Stimulated activated naive CD8-positive, alpha-beta T cell treated with anti-CD3 and anti-CD28 coated beads, Interleukin-15, amount 100 ng/mL, for 72 hours (primary cell): ENCODE results near the gene UGT8.
A peak's percentile ranks its signal among the peaks of the same experiment; 100 is the strongest.
"Not testable (repeated sequence)": the region's sequence is repeated elsewhere in the genome, so short reads cannot be mapped to it uniquely, and the experiment has no call there.

Source experiments
- ATAC-seq: fragments of 150-1000 bp; cut with Tn5 transposase; 2 replicates; pipeline ENCODE4 v1.10.0; 2021; ENCODE audit warnings: mild to moderate bottlenecking, moderate library complexity
- DNase-seq, 2 donors: peaks; one replicate each; pipeline ENCODE4 v3.0.0; 2021 to 2022
- H3K27ac Mint-ChIP-seq, 2 donors: one replicate each; pipeline ENCODE4 v1.8.0; 2022; ENCODE audit warnings: mild to moderate bottlenecking in 2 of 2, mixed read lengths in 2 of 2, moderate library complexity in 2 of 2
- H3K27me3 Mint-ChIP-seq: one replicate; pipeline ENCODE4 v1.8.0; 2022; ENCODE audit warnings: mixed read lengths
- H3K4me1 Mint-ChIP-seq: one replicate; pipeline ENCODE4 v1.8.0; 2022; ENCODE audit warnings: mild to moderate bottlenecking, mixed read lengths
- H3K4me3 Mint-ChIP-seq, 2 donors: one replicate each; pipeline ENCODE4 v1.8.0; 2022; ENCODE audit warnings: mild to moderate bottlenecking in 2 of 2, mixed read lengths in 2 of 2, moderate library complexity in 1 of 2
- H3K9me3 Mint-ChIP-seq, 2 donors: one replicate each; pipeline ENCODE4 v1.8.0; 2022; ENCODE audit warnings: mixed read lengths in 2 of 2

Gene UGT8

DNA sequence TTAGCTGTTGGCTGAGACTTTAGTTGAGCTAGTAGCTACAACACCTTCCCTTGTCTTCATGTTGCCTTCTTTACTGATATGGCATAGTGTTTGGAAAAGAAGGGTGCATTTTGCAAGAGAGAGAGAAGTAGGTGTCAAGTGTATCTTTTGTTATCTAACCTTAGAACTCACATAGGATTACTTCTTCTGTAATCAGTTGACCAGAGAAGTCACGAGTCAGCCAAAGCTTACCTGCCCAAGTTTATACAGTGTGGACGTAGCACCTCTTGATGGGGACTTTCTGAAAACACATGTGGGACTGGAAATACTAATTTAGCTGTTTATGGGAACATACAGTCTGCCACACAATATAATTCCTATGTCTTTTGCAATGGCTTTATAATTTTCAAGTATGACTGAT lies 56.0 kb downstream of the UGT8 start:
- Mint-ChIP-seq H3K9me3 (no peaks in the 10 kb centered on the region), H3K4me3 (no peak overlapping the region), H3K4me1 (no peaks in the 10 kb centered on the region), H3K27me3 (peaks cover 22% of the 10 kb centered on the region), H3K27ac (no peak overlapping the region)
- no peak for ATAC-seq
- DNase-seq = no peak

GRCh38 chr4:114658179-114658578 lies 59.6 kb downstream of the UGT8 start:
- no peak for ATAC-seq

GRCh38 chr4:114658776-114659175 lies 60.2 kb downstream of the UGT8 start:
- no peaks in the 10 kb centered on the region for H3K9me3 Mint-ChIP-seq
- H3K27me3 Mint-ChIP-seq = peaks cover 13% of the 10 kb centered on the region
- H3K4me1 Mint-ChIP-seq = no peaks in the 10 kb centered on the region
- H3K4me3 Mint-ChIP-seq = no peak overlapping the region
- no peak overlapping the region for H3K27ac Mint-ChIP-seq
- no peak for DNase-seq
- no peak for ATAC-seq

More at GRCh38 chr4:114658179-114658578, 59.6 kb downstream of the UGT8 start:
- Mint-ChIP-seq H3K4me1 (no peaks in the 10 kb centered on the region), H3K27me3 (peaks cover 13% of the 10 kb centered on the region), H3K4me3 (no peak overlapping the region), H3K9me3 (no peaks in the 10 kb centered on the region), H3K27ac (no peak overlapping the region)
- no peak for DNase-seq

DNA sequence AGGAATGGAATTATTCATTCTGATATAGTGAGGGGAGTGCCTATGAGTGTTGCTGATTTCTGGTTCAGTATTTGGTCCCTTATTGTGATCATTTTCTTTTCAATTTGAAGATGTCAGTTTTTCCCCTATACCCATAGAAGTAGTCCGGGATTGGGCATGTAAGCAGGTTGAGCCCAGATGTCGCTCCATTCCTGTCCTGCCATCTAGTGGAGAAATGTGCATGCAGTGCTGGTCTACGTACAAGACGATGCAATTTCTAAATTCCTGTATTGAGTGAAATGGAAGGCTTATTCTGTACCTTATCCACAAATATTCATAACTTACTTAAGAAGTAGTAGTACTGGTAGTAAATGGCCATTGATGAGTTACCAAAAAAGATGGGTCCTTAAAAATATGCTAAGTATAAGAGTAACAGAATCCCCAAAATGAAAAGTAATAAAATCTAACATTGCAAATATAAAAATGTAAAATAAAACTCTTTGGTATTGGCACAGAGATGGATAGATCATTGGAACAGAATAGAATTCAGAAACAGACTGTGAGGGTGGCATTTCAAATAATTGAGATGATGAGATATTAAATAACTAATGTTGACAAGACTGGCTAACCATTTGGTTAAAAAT lies 60.9 kb downstream of the UGT8 start:
- Mint-ChIP-seq H3K27ac (no peak overlapping the region), H3K27me3 (peaks cover 13% of the 10 kb centered on the region), H3K9me3 (no peaks in the 10 kb centered on the region), H3K4me1 (no peaks in the 10 kb centered on the region), H3K4me3 (no peak overlapping the region)
- peak; percentile 10 to 19 for DNase-seq
- peak; percentile 74 for ATAC-seq

- DNase-seq = no peak
- peaks cover under 1% of the 10 kb centered on the region for H3K27me3 Mint-ChIP-seq
- no peak for ATAC-seq
- H3K4me3 Mint-ChIP-seq = no peak overlapping the region
- no peak overlapping the region for H3K27ac Mint-ChIP-seq
- no peaks in the 10 kb centered on the region for H3K4me1 Mint-ChIP-seq
- no peaks in the 10 kb centered on the region for H3K9me3 Mint-ChIP-seq
Measured at GRCh38 chr4:114663083-114663482, 64.5 kb downstream of the UGT8 start.

DNA sequence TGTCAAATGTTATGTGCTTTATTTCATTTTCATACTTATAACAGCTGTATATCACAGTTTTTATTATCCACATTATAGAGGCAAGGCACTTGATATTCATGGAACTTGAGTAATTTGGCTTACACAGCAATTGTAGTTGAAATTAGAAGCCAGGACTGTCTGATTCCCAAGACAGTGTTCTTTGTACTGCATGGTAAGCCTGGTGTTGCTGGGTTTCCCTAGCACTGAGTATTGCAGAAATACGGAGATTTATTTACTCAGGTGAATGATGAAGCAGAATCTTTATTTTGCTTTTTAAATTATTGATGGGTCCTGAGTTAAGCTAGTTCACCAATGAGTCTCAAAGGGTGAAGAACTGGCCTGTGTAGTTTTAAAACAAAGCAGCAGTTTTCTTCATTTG lies 70.0 kb downstream of the UGT8 start:
- no peak for ATAC-seq

GRCh38 chr4:114670733-114671132 lies 72.1 kb downstream of the UGT8 start:
- DNase-seq, H3K9me3 Mint-ChIP-seq, H3K27ac Mint-ChIP-seq, H3K4me1 Mint-ChIP-seq, H3K27me3 Mint-ChIP-seq, ATAC-seq, H3K4me3 Mint-ChIP-seq: not testable (repeated sequence)

More for the DNA sequence above, 70.0 kb downstream of the UGT8 start:
- Mint-ChIP-seq H3K27me3 (no peaks in the 10 kb centered on the region), H3K4me3 (no peak overlapping the region), H3K27ac (no peak overlapping the region), H3K4me1 (no peaks in the 10 kb centered on the region), H3K9me3 (no peaks in the 10 kb centered on the region)
- DNase-seq = no peak

- ATAC-seq = no peak
- Mint-ChIP-seq H3K27ac (no peak overlapping the region), H3K4me1 (no peaks in the 10 kb centered on the region), H3K9me3 (no peaks in the 10 kb centered on the region), H3K4me3 (no peak overlapping the region), H3K27me3 (no peaks in the 10 kb centered on the region)
- no peak for DNase-seq
Measured at GRCh38 chr4:114673306-114673705, 74.7 kb downstream of the UGT8 start.

- DNase-seq (no peak), ATAC-seq (no peak)
- Mint-ChIP-seq H3K9me3 (no peaks in the 10 kb centered on the region), H3K27me3 (no peaks in the 10 kb centered on the region), H3K27ac (no peak overlapping the region), H3K4me1 (no peaks in the 10 kb centered on the region), H3K4me3 (no peak overlapping the region)
Measured at GRCh38 chr4:114674080-114674479, 75.5 kb downstream of the UGT8 start.

DNA sequence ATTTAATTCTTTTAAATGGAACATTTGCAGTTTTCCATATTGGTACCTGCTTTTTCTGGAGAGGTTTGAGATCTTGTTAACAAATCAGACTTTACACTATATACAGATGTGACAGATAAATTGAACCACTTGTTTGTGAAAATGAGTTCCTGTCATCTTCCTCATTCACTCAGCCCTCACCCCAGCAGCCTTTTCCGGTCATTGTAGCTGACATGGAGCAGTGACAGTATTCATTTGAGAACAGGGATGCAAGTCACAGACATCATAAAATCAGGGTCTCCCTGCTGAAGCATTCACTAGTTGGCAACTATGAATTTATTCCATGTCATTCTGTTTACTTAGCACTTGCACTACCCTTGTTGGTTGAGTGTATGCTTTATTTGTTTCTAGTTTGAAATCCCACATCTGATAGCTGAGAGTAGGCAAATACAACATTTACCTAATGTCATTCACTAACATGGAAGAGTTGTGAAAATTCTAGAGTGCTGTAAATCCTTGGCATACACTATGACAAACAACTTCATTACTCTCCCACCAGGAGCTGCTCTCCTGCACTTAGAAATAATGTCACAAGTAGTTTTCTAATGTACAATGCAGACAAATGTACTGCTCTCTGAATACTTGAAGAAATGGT lies 78.9 kb downstream of the UGT8 start:
- DNase-seq = no peak
- no peak for ATAC-seq
- H3K4me1 Mint-ChIP-seq = no peaks in the 10 kb centered on the region
- H3K9me3 Mint-ChIP-seq = no peaks in the 10 kb centered on the region
- no peak overlapping the region for H3K27ac Mint-ChIP-seq
- H3K4me3 Mint-ChIP-seq = no peak overlapping the region
- H3K27me3 Mint-ChIP-seq = no peaks in the 10 kb centered on the region

DNA sequence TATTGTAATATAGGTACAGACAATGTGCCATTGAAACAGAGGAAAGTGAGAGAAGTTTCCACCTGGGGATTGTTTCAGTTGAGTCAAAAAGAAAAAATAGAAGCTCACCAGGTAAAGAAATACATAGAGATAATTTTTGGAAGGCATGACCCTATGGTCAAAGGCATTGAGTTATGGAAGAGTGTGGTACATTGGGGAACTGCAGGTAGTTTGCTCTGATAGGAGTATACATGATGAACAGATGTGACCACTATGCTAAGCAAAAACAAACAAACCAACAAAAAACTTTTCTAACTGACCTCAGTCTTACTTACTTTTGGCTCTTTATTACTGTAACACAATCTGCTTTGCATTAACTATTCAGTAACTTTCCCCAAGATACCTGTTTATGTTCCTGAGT lies 85.9 kb downstream of the UGT8 start:
- no peak overlapping the region for H3K4me3 Mint-ChIP-seq
- no peaks in the 10 kb centered on the region for H3K9me3 Mint-ChIP-seq
- H3K27ac Mint-ChIP-seq = no peak overlapping the region
- no peaks in the 10 kb centered on the region for H3K4me1 Mint-ChIP-seq
- ATAC-seq (no peak), DNase-seq (no peak)
- peaks cover 11% of the 10 kb centered on the region for H3K27me3 Mint-ChIP-seq

- H3K4me3 Mint-ChIP-seq = no peak overlapping the region
- DNase-seq = no peak
- ATAC-seq = no peak
- peaks cover 10% of the 10 kb centered on the region for H3K4me1 Mint-ChIP-seq
- H3K9me3 Mint-ChIP-seq = no peaks in the 10 kb centered on the region
- H3K27ac Mint-ChIP-seq = no peak overlapping the region
- H3K27me3 Mint-ChIP-seq = peaks cover 18% of the 10 kb centered on the region
Measured at GRCh38 chr4:114688059-114688458, 89.5 kb downstream of the UGT8 start.

- no peak overlapping the region for H3K27ac Mint-ChIP-seq
- DNase-seq = no peak
- H3K9me3 Mint-ChIP-seq = no peaks in the 10 kb centered on the region
- peaks cover 18% of the 10 kb centered on the region for H3K27me3 Mint-ChIP-seq
- no peak overlapping the region for H3K4me3 Mint-ChIP-seq
- no peak for ATAC-seq
- H3K4me1 Mint-ChIP-seq = peaks cover 10% of the 10 kb centered on the region
Measured at GRCh38 chr4:114690571-114690970, 92.0 kb downstream of the UGT8 start.

DNA sequence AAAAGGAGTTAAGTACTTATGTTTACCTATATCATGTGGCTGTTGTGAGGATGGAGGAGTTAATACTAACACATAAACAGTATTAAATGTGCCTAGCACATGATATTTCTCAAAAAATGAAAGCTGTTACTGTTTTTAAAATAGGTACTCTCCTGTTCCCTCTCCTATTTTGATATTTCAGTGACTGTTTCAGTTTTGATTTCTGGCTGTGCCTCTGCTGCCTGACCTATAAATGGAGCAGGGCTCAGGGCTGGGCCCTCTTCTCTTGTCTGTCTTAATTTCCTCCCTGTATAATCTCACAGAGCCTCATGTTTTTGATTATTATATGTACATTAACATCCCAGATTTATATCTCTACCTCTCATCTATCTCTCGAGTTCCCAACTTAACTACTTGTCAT lies 93.3 kb downstream of the UGT8 start:
- H3K27me3 Mint-ChIP-seq = peaks cover 20% of the 10 kb centered on the region
- H3K9me3 Mint-ChIP-seq = no peaks in the 10 kb centered on the region
- H3K4me1 Mint-ChIP-seq = peaks cover 10% of the 10 kb centered on the region
- no peak overlapping the region for H3K27ac Mint-ChIP-seq
- no peak for DNase-seq
- ATAC-seq = no peak
- H3K4me3 Mint-ChIP-seq = no peak overlapping the region

GRCh38 chr4:114692958-114693357 lies 94.4 kb downstream of the UGT8 start:
- no peak overlapping the region for H3K27ac Mint-ChIP-seq
- H3K9me3 Mint-ChIP-seq = no peaks in the 10 kb centered on the region
- H3K4me1 Mint-ChIP-seq = peaks cover 10% of the 10 kb centered on the region
- ATAC-seq (no peak), DNase-seq (no peak)
- H3K4me3 Mint-ChIP-seq = no peak overlapping the region
- peaks cover 27% of the 10 kb centered on the region for H3K27me3 Mint-ChIP-seq

GRCh38 chr4:114694770-114695169 lies 96.2 kb downstream of the UGT8 start:
- H3K27me3 Mint-ChIP-seq = peaks cover 17% of the 10 kb centered on the region
- no peak overlapping the region for H3K4me3 Mint-ChIP-seq
- DNase-seq (no peak), ATAC-seq (no peak)
- H3K4me1 Mint-ChIP-seq = peaks cover 10% of the 10 kb centered on the region
- H3K9me3 Mint-ChIP-seq = no peaks in the 10 kb centered on the region
- H3K27ac Mint-ChIP-seq = no peak overlapping the region

DNA sequence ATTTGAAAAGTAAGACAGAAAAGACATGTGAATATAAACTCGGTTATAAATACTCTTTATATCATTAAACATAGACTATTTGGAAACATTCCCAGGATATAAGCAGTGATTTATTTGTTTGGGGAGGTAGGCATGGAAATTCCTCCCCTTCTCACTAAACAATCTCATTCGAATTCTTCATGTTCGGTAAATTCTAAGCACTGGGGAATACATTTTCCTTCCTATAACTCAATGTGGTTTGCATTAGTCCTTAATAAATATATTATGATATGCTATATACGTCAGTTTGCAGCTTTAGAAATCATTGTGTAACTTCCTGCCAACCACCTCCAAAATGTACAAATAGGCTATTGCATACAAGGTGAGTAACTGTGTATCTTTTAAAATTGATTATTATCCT lies 99.6 kb downstream of the UGT8 start:
- no peak overlapping the region for H3K4me3 Mint-ChIP-seq
- H3K4me1 Mint-ChIP-seq = no peaks in the 10 kb centered on the region
- peaks cover 12% of the 10 kb centered on the region for H3K27me3 Mint-ChIP-seq
- H3K27ac Mint-ChIP-seq = no peak overlapping the region
- H3K9me3 Mint-ChIP-seq = no peaks in the 10 kb centered on the region
- ATAC-seq (no peak), DNase-seq (no peak)
